Myocyte (in vitro differentiated cells): ENCODE data around the gene CFAP92. TPM values are rescaled to one million over a fixed set of nuclear protein-coding genes. Genes with fewer than 3 reads are reported as not detected.
A peak's percentile ranks its signal among the peaks of the same experiment; 100 is the strongest.

Source experiments
- DNase-seq: peaks from one replicate; pipeline ENCODE4 v3.0.0-alpha.2; 2012; ENCODE audit warnings: low read depth
- polyA plus RNA-seq: library from polyadenylated mRNA; unstranded; fragments of >200 nt; gene quantifications from one replicate; pipeline ENCODE4 v1.2.1, GENCODE V29; 2012; ENCODE audit warnings: missing spikeins
- total RNA-seq: library from RNA; depleted of rRNA; stranded (reverse); fragments of >200 nt; gene quantifications from 2 replicates; pipeline ENCODE4 v1.2.3, GENCODE V29; 2014

Gene CFAP92, protein sequence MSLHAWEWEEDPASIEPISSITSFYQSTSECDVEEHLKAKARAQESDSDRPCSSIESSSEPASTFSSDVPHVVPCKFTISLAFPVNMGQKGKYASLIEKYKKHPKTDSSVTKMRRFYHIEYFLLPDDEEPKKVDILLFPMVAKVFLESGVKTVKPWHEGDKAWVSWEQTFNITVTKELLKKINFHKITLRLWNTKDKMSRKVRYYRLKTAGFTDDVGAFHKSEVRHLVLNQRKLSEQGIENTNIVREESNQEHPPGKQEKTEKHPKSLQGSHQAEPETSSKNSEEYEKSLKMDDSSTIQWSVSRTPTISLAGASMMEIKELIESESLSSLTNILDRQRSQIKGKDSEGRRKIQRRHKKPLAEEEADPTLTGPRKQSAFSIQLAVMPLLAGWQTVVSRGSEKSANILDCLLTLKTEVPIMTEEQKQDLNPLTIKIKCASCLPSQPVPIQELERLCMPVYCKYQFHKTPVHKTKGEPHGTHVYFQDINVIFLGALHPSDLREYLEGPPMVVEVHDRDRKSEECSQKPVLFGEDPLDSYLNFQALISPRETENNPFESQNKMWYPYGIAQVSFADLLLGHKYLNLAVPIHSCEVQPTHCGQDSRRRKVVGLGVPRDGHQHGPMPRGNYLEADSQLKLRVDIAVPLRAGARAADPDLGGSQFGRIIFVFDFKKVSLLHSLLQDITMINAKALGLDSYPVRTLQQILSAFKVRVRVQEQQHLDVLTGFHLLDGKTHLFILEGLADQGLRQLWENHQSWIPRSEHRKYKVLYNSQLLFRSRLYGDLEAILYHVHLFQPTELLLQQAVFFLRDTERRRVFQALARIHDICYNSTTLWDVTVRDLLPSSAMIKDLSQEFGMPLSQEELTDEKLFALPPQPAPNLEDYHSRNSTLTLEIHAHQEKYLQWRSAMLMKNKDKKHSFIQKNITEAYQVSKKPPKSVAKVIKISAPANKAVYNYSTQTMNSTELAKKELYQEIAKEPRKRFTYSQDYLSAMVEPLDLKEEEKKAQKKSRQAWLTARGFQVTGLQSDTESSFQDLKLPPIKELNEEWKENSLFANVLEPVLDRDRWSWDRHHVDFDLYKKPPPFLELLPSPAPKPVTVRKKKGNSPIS
- total RNA-seq = 0.05 and 0.08 TPM in 2 replicates
- 0.64 TPM for polyA plus RNA-seq

DNA sequence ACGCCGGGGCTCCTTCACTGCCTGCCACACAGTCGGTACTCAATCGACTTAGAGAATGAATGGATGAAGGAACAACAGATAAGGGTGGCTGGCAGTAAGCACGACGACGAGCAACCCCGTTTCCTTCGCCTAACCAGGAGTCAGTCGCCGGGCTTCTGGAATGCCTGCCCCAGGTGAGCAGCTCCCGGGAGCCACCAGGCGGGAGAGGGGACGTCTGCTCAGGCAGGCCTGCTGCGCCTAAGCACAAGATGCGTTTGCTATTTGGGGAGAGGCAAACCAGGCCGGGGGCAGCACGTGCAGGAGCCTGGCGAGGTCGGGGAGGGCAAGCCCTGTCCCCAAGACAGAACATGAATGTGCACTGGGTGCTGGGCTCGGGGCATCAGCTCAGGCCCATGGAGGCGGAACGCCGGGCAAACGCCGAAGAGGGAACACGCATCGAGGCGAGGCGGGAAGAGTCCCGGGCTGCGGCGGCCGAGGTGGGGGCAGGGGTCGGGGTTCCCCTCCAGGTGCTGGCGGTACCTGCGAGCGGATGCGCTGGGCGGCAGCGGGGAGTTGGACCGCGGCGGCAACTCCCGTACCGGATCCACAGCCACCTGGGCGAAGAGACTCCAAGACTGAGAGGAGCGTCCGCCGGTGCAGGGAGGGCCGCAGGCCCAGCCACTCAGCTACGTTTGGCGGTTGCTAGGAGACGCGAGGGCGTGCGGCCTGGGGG lies at the start of gene CFAP92:
Gene CFAP92 (minus strand): TSS at position 616 of the 712 bp plus-strand sequence. CDS start 772 bp downstream, outside the sequence.
- DNase-seq = peak; percentile 63

DNA sequence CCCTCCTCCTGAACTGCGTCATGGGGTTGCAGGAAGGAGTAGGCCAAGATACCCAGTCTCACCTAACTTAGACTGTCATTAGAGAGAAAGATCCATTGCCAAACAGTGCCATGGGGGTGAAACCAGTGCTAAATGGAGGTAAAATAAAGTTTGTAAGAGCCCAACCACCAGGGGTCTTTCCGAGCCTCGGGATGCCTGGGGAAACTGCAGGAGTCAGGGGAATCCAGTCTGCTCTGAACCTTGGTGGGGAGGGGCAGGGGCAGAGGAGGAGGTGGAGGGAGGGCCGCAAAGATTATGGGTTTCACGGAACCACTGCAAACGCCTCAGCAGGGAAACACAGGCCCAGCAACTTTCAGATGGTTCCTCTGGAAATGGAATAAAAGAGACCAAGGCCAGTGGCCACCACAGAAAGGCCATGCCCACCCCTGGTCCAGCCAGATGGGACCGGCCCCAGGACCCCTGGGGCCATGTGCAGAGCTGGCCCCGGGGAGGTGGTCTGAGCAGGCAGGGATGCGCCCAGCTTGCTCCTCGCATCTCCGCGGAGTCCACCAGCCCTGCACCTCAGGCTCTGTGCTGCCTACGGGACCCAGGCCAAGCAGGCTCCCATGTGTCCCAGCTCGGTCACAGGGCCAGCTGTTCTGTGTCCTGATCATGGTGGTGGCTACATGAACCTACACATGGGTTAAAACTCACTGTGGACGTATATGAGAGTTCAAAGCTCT lies 46.9 kb upstream of the CFAP92 start:
- no peak for DNase-seq

DNA sequence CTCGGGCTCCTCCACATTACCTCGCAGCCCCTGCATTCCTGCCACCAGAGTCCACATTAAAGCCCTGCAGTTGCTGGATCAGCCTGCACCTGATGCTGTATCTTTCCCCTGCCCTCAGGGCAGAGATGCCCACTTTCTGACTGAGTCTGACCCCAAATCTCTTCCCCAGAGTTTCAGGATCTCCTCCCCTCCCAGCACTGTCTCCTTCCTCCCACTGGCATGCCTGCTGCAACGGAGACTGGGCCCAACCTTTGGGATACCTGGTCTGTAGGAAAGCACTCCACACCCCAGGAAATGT lies 46.1 kb upstream of the CFAP92 start:
- DNase-seq = no peak

DNA sequence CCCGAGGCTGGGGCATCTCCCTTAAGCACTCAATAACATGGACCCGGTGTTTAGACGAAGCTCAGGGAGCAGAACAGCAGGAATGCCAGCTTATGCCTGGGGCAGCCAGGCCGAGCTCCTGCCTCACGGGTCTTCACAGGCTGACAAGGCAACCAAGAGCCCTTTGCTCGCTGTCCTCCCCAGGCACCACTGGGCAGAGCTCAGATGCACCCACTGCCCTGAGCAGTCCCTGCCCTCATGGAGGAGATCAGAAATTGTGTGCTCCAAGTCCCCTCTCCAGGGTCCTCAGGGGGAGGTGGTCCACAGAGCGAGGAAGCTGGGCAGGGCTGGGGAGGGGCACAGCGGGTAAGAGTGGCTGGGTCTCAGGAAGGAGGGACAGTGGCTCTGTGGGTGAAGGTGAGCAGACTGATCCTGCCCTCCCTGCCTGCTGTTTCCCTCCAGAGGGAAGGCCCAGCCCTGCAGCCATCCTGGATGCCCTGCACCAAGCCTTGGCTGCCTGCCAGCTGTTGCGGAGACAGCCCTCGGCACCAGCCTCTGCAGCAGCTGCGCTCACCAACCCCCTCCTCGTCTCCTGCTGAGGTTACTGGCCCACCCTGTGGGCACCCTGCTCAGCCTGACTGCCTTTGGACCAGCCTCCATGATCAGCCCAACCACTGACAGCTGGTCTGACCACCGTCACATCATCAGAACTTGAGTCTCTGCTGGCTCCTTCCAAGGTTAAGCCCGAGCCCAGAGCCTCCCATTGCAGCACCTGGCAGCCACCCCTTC lies 45.6 kb upstream of the CFAP92 start:
- DNase-seq = peak; percentile 98

DNA sequence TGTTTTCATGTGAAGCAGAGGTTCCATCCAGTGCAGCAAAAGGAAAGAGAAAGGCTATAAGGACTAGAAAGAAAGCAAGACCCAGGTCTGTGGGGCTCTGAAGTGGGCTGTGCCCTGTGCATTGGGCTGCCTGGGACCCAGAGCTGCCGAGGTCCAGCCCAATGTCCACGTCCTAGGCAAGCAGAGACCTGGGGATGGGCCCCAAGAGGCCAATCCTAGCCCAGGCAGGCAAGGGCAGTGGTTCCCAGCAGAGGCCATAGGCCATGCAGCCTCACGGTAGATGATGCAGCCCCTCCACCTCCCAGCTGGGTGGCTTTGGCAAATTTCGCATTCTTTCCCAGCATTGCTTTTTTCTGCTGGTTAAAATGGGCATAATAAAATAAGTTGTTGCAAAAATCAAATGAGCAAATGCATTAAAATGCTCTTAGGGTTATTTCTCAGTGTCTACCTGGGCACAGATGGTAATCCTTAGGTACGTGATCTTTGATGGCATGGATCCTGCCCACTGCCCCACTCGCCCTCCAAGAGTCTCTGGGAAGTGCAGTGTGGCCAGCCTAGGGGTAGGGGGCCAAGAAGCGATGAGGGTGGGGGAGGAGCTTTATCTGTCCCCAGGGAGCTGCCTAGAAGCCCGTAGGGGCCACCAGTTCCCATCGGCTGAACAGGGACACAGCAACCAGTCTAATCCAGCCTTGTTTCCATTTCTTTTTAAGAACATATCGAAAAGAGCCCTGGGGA lies 44.4 kb upstream of the CFAP92 start:
- no peak for DNase-seq

DNA sequence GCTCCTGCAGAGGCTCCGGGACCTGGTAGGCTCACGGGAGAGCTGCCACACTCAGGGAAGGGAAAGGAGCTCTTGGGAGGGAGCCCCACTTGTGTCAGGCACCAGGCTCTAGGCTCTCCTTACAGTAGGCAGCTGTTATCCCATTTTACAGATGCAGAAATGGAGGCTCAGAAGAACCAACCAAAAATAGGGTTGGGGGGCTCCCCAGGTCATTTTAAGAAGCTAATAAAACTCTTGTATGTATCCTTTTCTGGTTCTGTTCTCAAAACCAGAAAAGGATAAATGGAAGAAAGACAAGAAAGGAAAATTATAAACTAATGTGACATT lies 43.2 kb upstream of the CFAP92 start:
- no peak for DNase-seq

DNA sequence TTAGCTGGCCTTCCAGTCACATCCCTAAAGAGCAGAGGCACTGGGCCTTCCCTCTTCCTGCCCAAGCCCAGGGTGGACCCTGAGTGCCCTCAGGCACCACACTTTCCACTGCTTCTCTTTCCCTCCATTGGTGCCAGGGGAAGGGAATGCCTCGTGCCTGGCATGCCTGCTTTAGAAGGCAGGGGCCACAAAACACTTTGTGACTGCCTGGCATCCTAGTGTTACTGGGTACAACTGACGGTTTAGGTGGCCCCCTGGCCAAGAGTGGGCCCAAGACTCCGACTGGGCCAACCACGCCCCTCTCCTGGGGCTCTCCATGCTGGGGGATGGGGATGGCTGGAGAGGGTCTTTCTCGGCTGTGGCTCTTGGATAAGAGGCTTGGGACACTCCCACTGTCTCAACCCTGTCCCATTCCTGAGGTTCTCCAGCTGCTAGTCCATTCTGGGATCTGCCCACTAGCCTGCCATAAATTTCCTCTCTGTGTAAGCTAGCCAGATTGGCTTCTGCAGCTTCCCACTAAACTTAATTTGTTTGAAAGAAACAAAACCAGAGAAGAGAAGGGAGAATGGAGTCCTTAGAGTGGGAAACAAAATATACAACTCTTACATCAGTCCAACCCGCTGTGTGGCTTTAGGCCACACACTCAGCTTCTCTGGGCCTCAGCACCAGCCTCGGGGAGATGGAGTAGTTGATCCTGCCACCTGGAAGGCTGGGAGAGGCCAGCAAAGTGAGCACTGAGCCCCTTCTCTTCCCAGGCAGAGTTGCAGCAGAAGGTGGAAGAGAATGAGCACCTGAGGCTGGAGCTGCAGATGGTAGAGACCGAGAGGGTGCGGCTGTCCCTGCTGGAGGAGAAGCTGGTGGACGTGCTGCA lies 42.6 kb upstream of the CFAP92 start:
- DNase-seq = peak; percentile 64

DNA sequence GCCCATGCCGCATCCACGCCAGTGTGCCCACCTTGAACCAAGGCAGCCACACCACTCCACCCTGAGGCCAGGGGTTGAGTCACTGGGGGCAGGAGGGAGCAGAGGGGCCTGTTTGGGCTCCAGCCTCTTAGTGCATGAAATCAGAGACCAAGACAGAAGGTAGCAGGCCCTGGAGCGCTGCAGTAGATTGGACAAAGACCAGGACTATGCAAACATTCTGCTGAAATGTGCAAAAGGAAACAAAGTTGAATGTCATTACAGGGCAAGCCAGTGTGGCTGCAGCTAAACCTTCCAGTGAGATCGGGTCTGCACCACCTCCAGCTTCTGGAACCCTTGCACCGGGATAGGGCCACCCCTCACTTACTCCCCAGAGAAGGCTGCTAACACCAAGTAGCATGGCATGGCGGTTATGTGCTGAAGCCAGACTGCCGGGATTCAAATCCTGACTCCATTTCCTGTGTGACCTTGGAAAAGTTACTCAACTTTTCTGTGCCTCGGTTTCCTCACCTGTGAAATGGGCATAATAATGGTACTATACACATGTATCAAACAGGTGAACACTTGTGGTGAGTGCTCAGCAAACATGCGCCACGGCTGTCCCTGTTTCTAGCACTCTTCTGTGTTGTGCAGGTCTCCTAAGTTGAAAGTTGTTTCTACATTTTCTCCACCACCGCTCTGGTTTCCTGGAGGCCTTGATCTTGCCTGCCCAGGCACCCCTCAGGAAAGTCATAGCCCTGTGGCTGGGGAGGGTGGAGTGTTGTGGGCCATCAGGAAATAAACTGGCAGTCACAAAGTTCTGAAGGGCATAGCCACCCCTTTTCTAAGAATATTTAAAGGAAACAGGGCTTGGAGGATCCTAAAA lies 41.7 kb upstream of the CFAP92 start:
- no peak for DNase-seq

DNA sequence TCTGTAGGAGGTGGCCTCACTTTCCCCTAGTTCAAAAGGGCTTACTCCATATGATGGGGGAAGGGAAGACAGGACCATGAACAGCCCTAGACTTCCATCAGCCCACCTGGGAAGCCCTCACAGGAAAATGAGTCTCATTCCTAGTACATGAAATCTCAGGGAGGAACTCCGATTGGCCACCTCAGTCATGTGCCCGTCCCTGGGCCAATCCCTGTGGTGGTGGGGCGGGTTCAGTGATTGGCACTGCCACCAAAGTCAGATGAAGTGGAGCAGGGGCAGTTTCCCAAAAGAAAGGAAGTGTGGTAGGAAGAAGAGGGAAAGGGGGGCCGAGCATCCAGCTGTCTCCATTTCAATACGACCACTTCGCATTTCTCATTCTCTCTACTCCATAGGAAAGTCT lies 40.8 kb upstream of the CFAP92 start:
- no peak for DNase-seq

DNA sequence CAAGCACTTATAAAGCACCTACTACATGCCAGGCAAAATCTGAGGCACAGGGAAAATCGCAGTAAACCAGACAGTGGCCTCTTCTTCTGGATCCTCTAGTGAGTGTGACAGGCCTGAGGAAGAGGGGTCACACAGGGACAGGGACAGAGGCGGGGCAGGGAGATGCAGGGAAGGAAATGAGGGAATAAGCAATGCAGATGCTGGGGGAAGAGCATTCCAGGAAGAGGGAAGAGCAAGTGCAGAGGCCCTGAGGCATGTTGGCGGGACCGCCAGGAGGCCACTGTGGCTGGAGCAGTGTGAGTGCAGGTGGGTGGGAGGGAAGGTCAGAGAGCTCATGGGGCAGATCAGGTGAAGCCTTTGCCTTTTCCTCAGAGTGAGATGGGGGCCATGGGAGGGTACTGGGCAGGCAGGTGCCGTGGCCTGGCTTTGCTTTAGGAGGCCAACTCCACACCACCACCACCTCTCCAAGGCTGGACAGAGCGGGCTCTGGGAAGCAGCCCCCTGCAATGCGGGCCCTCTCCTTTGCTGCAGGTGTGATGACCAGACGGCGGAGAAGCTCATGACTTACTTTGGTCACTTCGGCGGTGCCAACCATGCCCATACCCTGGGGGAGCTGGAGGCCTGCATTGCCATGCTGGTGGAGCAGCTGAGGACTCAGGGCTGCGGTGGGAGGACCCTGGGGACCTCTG lies 39.9 kb upstream of the CFAP92 start:
- no peak for DNase-seq

DNA sequence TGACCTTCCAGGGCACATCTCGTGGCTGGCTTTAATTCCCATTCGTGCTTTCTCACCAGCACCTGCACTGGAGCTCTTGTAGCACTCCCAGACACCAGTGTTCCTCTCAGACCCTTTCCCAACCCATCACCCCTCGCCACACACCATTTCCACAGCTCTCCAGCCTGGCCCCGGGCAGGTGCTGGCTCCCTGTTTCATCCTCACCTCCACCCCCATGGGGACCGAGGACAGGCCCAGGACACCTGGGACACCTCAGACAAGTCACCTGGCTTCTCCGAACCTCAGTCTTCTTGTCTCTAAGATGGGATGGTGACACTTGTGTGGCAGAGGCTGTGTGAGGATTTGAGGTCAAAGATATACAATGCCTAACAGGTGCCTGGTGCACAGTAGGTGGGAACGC lies 39.3 kb upstream of the CFAP92 start:
- no peak for DNase-seq

DNA sequence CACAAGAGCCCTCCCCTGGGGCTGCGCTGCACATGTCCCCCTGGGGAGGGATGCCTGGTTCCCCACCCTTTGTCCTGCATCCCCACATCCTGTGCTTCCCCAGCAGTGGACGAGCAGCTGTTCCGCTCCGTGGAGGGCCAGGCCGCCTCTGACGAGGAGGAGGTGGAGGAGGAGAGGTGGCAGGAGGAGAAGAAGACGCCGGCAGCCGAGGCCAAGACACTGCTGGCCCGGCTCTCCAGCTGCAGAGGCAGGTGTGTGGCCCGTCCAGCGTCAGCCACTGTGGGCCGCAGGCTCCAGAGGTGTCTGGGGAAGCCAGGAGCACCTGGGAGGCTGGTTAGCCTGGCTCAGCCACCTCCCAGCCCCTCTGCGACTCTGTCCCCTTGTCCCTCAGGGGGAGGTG lies 38.8 kb upstream of the CFAP92 start:
- DNase-seq = no peak

DNA sequence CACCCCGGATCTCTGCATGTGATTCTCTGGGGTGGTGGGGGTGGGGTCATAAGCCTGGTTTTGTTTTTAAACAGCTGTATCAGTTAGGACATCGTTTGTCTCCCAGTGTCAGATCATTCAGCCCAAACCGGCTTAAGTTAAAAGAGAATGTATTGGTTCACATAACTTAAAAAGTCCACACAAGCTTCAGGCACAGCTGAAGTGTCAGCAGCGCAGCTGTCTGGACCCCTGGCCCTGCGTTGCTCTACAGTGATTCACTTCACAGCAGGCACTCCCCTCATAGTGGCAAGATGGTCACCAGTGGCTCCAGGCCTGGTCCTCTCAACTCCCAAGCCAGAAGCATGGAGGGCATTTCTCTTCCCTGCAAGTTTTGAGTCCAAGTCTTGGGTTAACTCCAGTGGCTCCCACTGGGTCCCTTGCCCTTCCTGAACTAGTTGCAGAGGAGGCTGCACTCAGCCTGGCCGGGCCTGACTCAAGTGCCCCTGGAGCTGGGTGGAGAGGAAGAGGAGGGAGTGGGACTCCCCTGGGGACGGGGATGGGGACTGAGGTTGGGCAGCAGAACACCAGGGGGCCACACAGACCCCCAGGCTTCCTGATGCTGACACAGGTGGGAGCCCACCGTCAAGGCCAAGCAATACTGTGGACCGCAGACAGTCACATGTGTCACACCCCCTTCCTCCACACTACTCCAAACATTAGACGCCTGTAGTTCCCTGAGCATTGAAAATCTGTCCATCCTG lies 37.8 kb upstream of the CFAP92 start:
- DNase-seq = peak; percentile 70

DNA sequence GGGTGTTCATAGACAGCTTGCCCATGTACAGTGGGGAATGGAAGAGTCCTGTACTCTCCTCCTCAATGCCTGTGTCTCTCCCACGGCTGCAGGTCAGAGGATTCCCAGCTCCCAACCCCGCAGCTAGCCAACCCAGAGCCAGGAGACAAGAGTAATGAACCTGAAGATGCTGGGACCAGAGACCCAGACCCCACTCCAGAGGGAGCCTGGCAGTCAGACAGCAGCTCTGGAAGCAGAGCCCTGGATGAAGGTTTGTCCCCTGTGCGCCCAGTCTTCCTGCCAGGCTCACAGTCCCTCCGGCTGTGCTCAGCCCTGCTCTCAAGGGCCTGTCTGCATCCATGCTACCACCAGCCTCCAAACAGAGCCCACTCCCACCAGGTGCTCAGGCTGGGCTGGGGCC lies 36.7 kb upstream of the CFAP92 start:
- no peak for DNase-seq

DNA sequence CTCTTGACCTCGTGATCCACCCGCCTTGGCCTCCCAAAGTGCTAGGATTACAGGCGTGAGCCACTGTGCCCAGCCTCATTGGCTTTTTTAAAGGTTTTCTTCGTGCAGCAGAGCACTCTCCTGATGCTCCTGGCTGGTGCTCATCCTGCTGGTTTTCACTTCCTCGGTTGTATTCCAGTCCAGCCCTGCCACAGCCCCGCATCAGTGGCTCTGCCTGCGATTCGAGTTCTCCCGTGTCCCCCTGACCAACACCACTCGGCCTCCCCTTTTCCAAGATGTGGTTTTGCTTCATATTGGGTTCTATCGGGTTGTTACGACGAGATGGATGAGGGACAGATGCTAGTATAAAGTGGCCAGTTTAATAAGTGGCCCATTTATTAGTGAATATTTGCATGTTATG lies 35.0 kb upstream of the CFAP92 start:
- DNase-seq = no peak

DNA sequence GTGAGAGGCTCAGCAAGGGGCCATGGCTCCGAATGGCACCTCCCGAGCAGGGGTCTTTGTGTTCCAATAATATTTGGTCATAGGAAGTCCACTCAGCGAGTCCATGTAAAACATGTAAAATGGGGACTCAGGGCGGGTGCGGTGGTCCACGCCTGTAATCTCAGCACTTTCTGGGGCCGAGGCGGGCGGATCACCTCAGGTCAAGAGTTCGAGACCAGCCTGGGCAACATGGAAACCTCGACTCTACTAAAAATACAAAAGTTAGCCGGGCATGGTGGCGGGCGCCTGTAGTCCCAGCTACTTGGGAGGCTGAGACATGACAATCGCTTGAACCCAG lies 33.6 kb upstream of the CFAP92 start:
- no peak for DNase-seq
